A549 treated with DMSO at 1 μM for 4 hours (cell line): Measurements from ENCODE around the gene NFX1. TPM values are rescaled to one million over a fixed set of nuclear protein-coding genes. Genes with fewer than 3 reads are reported as not detected.

Source experiments
- total RNA-seq: library from RNA; stranded (reverse); fragments of 200-300 nt; extraction: Qiagen RNA extraction; gene quantifications from 5 replicates; pipeline ENCODE4 v1.2.3, GENCODE V29; 2022; ENCODE audit warnings: low read depth

The NFX1 gene
- total RNA-seq, result 27.9 to 30.4 TPM (median 28.7 TPM) in 5 replicates

DNA sequence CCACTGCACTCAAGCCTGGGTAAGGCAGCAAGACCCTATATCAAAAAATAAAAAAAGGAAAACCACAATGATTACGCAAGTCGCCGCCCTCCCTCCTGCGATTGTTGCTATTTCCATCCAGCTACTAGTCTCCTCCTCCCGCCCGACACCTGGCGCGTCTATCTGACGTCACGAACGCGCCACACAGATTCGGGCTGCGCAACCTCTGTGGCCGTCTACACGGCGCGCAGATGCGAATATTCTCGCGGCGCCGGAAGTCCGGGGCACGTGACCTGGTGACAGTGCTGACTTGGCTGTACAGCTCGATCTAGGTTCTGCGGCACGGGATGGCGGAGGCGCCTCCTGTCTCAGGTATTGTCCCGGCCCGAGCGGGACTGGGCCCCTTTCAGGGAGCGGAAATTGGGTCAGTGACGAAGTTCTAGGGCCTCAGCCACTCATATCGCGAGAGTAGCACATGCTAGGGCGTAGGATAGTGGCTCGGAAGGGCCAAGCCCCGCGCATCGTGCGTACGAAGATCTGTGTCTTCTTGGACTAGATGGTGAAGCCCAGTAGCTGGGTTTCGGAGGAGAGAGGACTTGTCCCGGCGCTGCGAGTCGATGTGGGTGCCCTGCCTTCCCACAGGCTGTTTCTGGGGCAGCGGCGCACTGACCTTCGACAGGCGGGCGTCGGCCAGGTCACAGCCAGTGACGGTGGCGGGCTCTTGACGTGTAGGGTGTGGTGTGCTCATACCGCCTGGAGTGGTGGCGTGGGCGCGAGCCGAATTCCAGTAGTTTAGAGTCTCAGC lies at the start of gene NFX1:
TSS of gene NFX1 (plus strand) at position 270 of the 784 bp plus-strand sequence. CDS start at position 327, 57 bp downstream.

DNA sequence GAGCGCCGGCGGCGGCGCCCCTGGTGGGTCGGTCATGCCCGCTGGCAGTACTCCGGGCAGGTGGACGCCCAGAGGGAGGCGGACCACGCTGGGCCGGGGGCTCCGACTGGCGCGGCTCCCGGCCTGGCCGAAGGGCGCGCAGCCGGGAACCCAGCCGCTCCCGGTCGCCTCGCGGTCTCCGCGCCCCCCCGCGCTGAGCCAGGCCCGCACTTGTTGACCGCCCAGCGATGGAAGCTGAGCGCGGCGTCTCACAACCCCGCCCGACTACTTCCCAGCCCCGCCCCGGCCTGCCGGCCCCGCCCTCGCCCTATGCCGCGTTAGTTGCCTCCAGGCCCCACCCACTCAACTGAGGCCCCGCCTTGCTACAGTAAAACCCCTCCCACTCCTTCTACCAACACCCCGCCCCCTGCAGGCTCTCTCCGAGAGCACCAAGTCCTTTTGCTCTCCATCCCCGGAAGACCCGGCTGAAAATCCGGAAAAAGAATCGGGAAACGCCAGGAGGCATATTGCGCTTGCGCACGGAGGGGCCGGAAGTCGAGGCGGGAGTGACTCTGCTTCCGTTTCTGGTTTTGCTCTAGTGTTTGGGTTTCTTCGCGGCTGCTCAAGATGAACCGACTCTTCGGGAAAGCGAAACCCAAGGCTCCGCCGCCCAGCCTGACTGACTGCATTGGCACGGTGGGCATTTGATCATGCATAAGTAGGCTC lies 25.7 kb upstream of the NFX1 start, which contains the start of the genes BAG1 and CHMP5:
TSS of gene BAG1 (minus strand) at position 236 of the 705 bp plus-strand sequence.
TSS of gene CHMP5 (plus strand) at position 577 of the 705 bp plus-strand sequence. CDS start at position 607, 30 bp downstream.

DNA sequence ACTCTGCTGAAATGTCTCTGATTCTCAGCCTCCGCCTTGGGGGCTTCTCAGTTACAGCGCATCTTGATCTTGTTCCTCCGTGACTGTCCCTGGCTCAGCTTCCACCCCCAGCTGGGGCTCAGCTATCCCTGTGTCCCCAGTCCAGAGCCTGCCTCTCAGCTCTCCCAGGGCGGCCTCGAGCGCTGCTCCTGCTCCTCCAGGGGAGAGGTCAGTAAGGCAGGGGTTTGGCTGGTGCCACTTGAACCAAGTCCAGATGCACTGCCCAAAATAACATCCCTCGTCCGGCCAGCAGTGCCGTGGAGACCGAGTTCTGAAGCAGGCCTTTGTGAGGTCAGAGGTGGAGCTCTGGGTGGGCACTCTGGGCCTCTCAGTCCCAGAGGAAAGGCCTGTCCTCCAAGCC lies 112.1 kb downstream of the NFX1 start, which contains the start of gene AQP7:
TSS of gene AQP7 (minus strand) at position 198 of the 400 bp plus-strand sequence. CDS start 1,306 bp downstream, outside the sequence.

Other genes starting within 250 kb of the NFX1 start
- 20.3 to 22.2 TPM (median 22.1 TPM) in 5 replicates for gene SMU1, start 213.8 kb upstream of the NFX1 start, total RNA-seq
- 151 to 192 TPM (median 175 TPM) in 5 replicates for gene B4GALT1, start 123.2 kb upstream of the NFX1 start, total RNA-seq
- 0.40 TPM in 1 of 5 replicates, not detected in the others for gene SPINK4, start 50.3 kb upstream of the NFX1 start, total RNA-seq
- gene BAG1, start 25.8 kb upstream of the NFX1 start, total RNA-seq, result 128 to 154 TPM (median 147 TPM) in 5 replicates
- 73.2 to 91.9 TPM (median 83.2 TPM) in 5 replicates for gene CHMP5, start 25.5 kb upstream of the NFX1 start, total RNA-seq
- 0.21 to 0.43 TPM (median 0.32 TPM) in 5 replicates for gene AQP7, start 112.1 kb downstream of the NFX1 start, total RNA-seq
- gene AQP3, start 157.1 kb downstream of the NFX1 start, total RNA-seq, result 12.3 to 16.0 TPM (median 15.4 TPM) in 5 replicates
- 61.8 to 74.0 TPM (median 65.5 TPM) in 5 replicates for gene NOL6, start 183.4 kb downstream of the NFX1 start, total RNA-seq
- 5.0 to 10.1 TPM (median 8.4 TPM) in 5 replicates for gene ANKRD18B, start 233.7 kb downstream of the NFX1 start, total RNA-seq